ENCODE results near the gene CDK5.

The CDK5 gene

GRCh38 chr7:151071032-151071866, 13.6 kb upstream of the CDK5 start:
- no peak for DNase-seq

DNA sequence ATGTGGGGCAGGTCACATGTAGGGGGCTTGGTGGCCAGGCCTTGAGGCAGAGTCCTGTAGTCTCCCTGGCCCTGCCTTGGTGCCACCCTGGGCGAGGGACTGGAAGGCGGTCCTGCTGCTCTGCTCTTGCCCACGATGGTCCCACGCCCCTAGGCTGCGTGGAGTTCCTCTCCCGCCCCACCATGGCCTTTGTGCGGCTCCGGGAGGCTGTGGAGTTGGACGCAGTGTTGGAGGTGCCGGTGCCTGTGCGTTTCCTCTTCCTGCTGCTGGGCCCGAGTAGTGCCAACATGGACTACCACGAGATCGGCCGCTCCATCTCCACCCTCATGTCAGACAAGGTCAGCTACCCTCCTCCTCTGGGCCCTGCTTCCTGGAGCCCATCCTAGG, 12.9 kb upstream of the CDK5 start:
- DNase-seq, result no peak

- DNase-seq, result no peak
Observed at GRCh38 chr7:151069841-151070573, 12.3 kb upstream of the CDK5 start.

- no peak for DNase-seq
Observed at GRCh38 chr7:151068069-151068773, 10.5 kb upstream of the CDK5 start.

- DNase-seq, result no peak
Observed at GRCh38 chr7:151066273-151066974, 8.7 kb upstream of the CDK5 start.

- no peak for DNase-seq
Observed at GRCh38 chr7:151065516-151065915, 7.8 kb upstream of the CDK5 start.

- DNase-seq, result no peak
Observed at GRCh38 chr7:151064993-151065392, 7.3 kb upstream of the CDK5 start.

GRCh38 chr7:151064454-151064853, 6.8 kb upstream of the CDK5 start:
- no peak for DNase-seq

- DNase-seq, result no peak
Observed at GRCh38 chr7:151063212-151063561, 5.5 kb upstream of the CDK5 start.

DNA sequence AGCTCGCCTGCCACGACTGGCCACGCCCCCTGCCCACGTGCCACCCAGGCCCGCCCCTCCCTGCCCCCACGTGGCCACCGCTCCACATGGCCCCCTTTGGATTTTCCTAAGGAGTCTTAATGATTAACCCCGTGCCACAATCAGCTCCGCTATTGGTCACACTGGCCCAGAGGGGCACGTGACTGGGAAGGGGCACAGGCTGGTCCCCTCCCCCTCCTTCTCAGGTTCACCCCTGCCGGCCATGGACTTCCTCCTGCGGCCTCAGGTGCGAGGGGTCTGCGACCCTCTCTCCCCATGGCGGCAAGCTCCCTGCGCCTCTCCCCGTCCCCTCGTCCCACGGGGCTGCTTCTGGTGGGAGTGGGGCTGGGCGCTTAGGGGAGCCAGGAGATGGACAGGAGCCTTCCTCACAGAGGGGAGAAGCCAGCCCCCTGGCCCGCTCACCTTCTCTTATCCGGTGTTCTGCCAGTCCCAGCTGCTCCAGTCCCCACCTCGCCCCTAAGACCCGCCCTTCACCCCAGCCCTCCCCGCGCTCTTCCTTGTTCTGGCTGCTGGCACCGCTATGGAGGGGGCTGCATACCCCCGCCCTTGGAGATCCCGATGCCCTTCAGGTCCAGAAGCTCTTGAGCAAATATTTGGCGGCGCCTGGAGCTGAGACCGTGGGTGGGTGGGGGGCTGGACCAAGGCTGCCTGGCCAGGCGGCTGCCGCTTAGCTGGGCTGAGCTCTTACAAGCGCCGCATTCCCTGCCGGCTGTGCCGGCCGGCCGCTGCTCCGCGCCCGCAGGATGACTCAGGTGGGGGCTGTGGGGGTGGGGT, 4.9 kb upstream of the CDK5 start:
- peak in 1 of 3 experiments; percentile 66 for DNase-seq

DNA sequence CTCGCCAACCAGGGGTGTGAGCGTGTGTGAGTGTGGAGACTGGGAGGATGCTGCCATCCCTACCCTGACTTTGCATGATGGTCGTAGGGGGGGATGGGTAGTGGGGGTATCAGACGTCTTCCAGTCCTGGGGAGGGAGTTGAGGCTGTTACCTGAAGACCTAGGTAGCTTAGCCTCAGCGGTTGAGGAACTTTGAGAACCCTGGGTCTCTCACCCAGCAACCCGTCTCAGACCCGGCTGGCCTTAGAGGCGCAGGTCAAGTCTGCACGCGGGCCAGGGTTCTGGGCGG, 4.4 kb upstream of the CDK5 start:
- no peak for DNase-seq

GRCh38 chr7:151061213-151062110, 3.8 kb upstream of the CDK5 start:
- DNase-seq, result peak in 1 of 3 experiments; percentile 80

GRCh38 chr7:151060416-151061212, 2.9 kb upstream of the CDK5 start:
- peak in 2 of 3 experiments; percentile 28 to 44 for DNase-seq

DNA sequence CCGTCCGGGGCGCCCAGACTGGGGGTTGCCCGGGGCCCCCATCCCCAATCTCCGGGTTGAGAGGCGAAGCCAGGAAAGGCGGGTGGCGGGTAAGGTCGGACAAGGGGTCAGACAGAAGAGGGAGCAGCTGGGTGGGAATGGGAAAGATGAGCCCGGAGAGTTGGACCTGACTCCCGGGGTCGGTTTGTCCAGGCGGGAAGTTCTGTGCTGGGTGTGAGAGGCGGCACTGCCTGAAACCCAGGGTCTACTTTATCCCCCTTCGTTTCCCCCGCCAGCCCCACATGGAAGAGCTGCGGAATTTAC, 2.4 kb upstream of the CDK5 start:
- no peak for DNase-seq

GRCh38 chr7:151059367-151060112, 1.8 kb upstream of the CDK5 start, which contains the start of gene SLC4A2:
SLC4A2 (plus strand) TSS chr7:151059589; CDS start chr7:151061988, 2,399 bp downstream.
- DNase-seq, result peak; percentile 83 to 90 (median 84)

- peak in 1 of 3 experiments; percentile 77 for DNase-seq
Observed at GRCh38 chr7:151058781-151059366, 1.2 kb upstream of the CDK5 start.

DNA sequence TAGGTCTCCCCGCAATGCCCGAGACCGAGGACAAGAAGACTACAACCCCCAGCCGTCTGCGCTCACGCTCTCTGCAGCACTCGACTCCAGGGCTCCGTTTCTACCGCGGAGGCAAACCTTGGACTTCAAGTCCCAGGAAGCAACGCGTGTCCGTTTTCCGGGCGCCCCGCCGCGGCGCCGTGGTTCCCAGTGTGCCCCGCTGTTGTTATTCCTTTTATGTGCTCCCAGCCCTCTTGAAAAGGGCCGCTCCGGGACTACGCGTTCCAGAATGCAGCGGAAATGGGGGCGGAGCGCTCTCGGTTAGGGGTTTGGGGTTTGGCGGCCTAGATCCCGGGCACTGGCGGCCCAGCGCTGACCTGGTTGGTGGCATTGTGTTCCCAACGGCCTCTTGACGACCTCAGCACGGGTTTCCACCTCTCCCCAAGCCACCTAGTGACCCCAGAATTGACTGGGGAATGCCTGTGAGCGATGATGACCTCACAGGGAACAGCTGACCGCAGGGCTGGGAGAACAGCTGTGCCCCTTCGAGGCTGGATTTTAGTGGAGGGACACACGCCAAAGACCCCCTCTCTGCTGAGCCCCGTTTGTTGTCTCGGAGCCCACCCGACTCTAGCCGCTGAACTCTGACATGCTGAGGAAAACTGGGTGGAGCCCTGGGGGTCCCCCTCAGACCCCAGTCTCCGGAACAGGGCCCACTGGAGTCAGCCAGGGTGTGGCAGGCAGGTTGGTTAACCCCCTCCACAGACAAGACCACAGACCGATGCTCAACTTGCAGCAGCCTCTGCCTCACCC, 488 bp upstream of the CDK5 start:
- DNase-seq, result peak; percentile 99 to 100 (median 99)
